GM19351 (cell line): ENCODE results near the gene KRT8.
A peak's percentile ranks its signal among the peaks of the same experiment; 100 is the strongest.
"Not testable (repeated sequence)": the region's sequence is repeated elsewhere in the genome, so short reads cannot be mapped to it uniquely, and the experiment has no call there.

Experiments used
- ATAC-seq: cut with Tn5 transposase; IDR thresholded peaks from one replicate; pipeline ENCODE4 v1.9.1; 2021; ENCODE audit warnings: mild to moderate bottlenecking, moderate library complexity; ENCODE audit not compliant: unreplicated experiment

The KRT8 gene

DNA sequence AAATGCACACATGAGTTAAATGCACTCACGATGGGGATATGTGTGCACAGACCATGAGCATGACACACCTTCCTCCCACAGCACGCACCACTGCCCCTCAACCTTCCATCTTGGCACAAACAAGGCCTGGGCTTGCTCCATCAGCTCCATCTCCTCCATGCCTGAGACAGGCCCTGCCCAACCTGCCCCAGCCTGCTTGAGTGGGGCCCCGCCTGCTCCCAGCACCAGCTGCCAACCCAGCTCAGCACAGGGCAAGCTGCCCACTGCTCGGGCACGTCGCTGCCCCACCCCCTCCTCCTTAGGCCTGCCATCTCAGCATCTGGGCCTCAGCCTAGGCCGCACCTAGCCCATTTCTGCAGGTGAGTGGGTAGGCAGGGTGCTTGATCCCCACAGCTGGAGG, 28.5 kb downstream of the KRT8 start:
- ATAC-seq, result no peak

DNA sequence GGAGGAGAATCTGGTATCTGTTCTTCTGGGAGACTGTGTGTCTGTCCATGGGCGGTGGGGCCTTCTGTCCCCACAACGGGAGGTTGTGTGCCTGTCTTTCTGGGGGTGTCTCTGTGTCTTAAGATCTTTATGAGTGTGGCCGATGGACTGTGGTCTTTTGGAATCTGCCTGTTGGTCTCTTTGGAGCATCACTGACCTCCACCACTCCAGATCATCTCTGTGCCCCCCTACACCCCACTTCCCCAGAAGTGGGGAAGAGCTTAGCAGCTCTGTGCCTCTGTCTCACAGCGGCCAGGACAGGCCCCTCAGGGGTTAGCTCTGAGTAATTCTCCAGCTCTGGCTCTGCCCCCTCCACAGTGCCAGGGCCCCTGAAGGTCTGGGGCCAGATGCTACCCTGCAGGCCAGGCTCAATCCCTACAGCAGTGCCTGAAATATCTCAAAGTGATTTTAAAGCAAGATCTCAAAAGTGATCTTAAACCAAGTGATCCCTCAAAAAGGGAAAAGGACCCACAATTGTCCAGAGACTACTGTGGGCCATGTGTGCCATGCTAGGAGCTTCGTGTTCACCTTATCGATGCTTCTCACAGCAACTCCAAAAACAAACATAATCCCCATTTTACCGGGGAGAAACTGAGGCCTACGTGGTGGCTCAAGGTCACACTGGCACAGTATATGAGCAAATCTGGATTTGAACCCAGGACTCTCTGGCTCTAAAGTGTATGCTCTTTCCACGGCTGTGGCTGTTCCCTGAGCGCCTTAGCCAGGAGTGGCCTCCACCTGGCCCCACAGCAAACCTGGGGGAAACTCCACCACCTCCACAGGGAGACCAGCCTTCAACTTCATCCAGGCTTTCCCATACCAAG, 30.1 kb downstream of the KRT8 start:
- ATAC-seq, result no peak

DNA sequence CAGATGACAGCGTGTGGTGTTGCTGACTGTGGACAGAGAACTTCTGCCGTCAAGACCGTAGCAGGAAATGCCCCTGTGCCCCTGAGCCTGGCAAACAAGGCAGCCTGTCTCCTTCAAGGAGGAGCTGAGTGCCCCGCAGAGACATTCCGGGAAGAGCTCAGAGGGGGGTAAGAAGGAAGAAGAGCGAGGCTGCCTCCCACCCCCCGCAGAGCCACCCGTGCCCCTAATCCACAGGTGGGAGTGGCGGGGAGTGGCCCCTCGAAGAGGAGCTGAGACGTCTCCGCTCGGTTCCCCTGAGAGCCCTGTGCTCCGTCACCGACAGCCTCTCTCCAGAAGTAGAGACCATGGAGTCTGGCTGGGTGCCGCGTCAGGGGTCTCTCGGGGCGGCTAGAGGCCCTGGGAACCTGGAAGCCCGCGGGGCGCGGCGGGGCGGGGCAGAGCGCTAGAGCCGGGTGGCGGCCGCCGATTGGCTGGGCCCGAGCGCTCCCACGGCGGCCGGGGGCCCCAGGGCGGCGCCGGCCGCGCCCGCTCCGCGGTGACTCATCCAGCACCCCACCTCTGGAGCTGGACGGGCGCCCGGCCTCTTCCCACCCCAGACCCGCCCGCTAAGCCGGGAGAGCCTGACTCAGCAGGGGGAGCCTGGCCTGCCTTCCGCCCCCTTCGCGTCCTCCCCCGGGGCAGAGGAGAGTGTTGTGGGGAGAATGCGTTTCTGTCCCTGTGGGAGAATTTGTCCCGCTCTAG, 30.9 kb downstream of the KRT8 start:
- ATAC-seq, result peak; percentile 58

DNA sequence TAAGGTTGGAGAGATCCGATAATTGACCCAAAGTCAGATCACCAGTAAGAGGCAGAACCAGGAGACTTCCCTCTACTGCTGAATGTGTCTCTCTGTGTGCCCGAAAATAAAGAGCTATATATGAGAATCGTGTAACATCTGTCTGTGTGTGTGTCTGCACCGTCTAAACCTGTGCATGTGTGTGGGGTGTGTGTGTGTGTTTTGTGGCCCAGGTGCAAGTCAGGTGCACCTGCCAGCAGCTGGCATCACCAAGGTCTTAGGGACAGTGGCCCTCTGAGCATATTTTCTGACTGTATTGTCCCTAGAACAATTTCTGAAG, 31.4 kb downstream of the KRT8 start:
- ATAC-seq, result no peak

- no peak for ATAC-seq
Observed at GRCh38 chr12:52872644-52873389, 32.1 kb downstream of the KRT8 start.

DNA sequence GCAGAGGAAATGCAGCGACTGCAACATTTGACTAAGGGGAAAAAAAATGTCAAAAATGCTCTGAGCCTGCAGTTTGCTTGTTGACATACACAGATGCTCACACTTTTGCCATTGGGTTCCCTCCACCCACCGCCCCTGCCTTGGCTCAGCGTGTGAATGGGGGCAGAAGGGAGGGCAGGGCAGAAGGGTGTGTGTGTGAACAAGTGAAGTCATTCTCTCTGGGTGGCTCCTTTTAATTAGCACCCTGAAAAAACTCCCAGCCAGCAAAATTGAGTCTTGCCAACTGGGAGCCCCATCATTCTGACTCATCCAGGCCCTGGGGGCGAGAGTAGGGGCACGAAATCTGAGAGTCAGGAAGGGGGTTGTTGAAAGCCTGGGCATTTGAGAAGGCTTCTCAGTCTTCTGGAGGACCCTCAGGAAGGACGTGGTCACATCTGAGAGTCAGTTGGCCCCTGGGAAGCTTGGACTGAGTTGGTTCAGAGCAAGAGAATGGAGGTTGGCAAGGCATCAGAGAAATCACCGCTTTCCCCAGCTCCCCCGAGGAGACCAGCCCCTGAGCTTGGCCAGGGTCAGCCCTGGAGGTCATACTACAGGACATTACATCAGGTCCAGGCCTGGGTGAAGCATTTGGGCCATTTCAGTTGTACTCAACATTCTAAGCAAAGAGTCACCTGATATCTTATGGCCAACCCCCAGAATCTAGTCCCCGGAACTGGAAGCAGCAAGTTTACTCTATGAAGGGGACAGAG, 33.4 kb downstream of the KRT8 start:
- ATAC-seq, result no peak

GRCh38 chr12:52870361-52871290, 34.2 kb downstream of the KRT8 start:
- ATAC-seq, result peak; percentile 66

- no peak for ATAC-seq
Observed at GRCh38 chr12:52867642-52868041, 37.2 kb downstream of the KRT8 start.

DNA sequence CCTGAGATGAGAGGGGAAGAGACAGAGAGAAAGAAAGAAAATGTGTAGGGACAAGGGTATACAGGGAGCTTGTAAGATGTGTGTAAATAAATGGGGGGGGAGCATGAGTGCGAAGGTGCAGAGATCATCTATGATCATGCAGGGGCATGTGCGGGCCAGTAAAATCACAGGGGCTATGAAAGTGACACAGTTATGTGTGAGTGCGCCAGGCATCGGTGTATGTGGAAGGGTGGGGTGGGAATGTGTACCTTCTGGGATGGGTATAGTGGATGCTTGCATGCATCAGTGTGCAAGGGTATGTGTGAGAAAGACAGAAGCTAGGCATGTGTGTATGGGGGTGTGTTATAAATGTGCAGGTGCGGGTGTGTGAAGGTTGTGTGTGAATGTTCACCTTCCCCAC, 37.7 kb downstream of the KRT8 start:
- no peak for ATAC-seq

GRCh38 chr12:52865090-52865944, 39.6 kb downstream of the KRT8 start:
- no peak for ATAC-seq

DNA sequence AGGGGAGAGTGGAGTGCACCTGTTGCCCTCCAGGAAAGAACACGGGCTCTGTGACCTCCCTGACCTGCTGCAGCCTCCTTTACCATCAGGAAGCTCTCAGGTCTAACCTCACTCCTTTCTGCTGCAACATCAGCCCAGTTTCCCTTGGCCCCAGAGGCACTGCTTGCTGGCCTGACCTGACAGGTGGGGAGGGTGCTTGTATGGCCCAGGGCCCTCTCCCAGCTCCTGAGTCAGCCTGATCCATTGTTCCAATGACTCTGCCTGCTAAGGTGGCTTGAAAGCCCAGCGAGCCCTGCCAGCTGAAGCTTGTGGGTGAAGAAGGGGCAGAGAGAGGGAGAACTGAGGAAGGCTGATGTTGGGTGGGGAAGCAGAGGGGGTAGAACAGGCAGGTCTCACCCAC, 42.9 kb downstream of the KRT8 start:
- ATAC-seq, result no peak

DNA sequence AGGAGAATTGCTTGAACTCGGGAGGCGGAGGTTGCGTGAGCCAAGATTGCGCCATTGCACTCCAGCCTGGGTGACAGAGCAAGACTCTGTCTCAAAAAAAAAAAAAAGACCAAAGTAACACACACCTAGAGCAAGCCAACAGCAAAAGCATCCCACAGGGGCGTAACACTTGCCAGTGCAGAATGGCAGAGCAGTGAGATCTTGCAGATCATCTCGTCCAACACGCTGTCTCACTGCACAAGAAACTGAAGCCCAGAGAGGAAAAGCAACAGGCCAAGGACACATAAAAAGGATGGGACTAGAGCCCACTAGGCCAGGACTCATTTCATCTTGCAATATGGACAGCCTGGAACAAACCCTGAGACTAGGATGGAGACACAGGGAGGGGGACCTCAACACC, 43.4 kb downstream of the KRT8 start:
- ATAC-seq, result no peak

DNA sequence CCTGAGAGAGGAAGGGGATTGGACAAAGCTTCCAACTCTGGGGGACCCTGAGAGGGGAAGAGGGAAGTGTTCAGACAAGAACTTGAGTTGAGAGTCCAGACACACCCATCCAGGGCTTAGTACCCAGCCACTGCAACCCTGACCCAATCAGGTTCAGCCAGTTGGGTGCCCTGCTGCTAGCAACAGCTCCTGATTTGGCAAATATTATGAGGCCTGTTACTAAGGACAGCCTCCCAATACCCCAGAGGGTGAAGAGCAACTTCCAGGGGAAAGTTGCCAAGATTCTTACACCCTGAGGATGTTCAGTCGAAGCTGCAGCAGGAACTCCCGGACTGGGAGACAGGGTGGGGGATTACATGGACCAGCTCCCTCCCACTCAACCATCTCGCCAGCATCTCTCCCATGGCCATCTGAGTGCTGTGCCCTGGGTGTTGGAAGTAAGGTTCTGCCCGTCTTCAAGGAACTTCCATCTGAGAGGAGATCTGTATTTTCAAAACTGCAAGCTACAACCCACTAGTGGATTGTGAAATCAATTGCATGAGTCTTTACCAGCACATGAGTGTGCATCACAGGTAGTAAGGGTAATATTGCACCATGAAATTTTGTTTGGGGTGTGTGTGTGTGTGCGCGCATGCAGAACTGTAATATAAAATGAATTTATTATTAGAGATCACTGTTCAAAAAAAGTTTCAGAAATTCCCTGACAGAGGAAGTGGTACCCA, 44.6 kb downstream of the KRT8 start:
- no peak for ATAC-seq

GRCh38 chr12:52857500-52857899, 47.4 kb downstream of the KRT8 start:
- no peak for ATAC-seq

- no peak for ATAC-seq
Observed at GRCh38 chr12:52856787-52857186, 48.1 kb downstream of the KRT8 start.

- ATAC-seq, result not testable (repeated sequence)
Observed at GRCh38 chr12:52856077-52856476, 48.8 kb downstream of the KRT8 start.

DNA sequence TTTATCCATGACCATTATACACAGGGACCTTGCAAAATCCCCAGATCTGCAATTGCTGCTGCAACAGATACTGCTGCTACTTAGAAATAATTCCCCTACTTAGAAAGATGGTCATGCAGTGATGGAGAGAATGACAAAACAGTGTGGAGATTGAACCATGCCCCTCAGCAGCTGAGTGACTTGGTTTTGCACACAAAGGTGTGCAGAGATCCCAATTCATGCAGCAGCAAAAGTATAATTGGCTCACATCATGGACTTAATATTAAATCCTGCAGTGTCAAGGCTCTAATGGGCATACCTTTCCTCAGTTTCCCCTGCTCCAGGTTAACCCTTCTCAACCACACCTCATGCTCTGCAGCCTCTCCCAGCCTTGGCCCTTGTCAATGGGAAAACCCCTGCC, 53.1 kb downstream of the KRT8 start:
- ATAC-seq, result no peak

GRCh38 chr12:52850681-52851080, 54.2 kb downstream of the KRT8 start:
- ATAC-seq, result no peak
